Fibroblast of skin of back (primary cell): Measurements from ENCODE around the gene PTPRB.

Source experiments
- DNase-seq: peaks from one replicate; pipeline ENCODE4 v3.0.0-alpha.2; 2013

Gene PTPRB

DNA sequence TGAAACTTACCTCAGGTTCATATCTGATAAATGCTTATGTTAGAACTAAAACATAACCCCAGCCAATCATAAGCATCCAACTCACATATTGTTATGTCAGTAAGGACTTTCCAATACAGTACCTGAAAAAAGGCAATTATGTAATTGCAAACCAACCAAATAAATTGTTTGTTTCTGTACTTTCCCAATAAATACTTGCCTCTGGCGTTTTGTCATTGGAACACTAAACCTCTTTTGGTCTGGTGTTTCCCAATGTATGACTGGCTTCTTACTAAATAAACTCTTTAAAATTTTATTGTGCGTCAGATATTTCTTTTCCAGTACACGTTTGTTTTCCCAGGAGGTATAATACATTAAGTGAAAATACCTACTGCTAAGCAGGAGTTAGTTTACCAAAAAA is 6.7 kb upstream of the PTPRB start:
- no peak for DNase-seq

DNA sequence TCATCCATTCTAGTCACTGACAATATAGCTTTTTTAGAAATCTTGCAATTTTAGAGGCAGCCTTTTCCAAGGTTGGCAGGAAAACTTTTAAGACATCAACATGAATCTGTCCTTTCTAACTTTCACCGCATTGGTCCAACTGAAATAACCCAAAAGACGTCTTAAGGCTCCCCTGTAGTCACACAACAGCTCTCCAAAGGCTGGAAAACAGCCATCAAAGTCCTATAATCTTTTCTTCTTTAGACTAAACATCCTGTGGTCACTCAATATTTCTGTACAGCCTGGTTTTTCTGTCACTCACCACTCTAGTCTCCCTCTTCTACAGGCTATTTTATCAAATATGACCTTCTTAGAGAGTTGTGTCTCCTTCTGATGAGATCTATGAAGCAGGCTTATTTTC is 4.5 kb upstream of the PTPRB start:
- DNase-seq, result no peak

GRCh38 chr12:70640901-70641300 is 3.7 kb upstream of the PTPRB start:
- no peak for DNase-seq

- DNase-seq, result no peak
These were observed 2.3 kb upstream of the PTPRB start for GRCh38 chr12:70639535-70639934.

DNA sequence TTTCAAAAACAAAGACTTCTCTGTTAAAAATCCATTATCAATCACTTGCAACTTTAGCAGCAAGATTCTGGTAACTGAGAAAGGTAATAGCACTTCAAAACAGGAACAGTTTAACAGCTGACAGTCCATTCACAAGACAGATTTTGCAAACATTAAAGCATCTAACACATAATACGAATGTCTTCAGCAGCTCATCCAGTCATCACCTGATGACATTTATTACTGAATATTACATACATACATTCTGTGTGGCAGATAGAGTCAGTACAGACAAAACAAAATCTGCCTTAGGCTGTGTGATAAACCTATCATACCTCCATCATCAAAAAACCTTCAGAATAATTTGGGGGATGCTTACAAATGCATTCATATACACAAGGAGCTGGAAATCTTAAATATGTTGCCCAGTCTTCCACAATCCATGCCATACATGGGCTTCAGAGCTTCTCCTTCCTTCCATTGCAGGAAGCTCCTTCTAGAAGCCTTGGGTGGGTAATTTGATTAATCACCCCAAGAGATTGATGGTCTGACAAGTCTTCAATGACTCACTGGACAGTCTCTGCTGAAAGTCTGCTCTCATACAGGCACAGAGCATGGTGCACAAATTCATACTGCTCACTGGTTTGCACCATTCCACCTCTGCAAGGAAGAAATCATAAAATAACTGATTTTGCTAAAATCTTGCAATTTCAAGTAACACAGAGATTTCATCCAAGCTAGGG is 1.6 kb upstream of the PTPRB start:
- DNase-seq, result no peak

DNA sequence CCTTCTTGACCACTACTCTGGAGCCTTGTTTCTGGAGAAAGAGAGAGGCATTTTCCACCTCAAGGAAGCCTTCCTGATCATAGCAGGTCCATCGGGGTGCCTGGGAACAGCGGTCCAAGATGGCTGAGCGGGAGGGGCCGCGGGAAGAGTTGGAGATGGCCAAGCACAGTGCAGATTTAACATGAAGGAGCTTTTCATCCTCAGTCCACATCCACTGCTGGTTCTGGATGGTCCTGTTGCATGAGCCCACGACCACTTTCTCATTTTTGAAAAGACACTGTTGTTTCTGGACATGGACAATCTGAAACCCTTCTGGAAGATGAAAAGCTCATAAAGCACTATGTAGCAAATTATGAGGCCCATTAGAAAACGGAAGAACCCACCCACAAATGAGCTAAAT is 1.5 kb downstream of the PTPRB start:
- DNase-seq, result no peak

DNA sequence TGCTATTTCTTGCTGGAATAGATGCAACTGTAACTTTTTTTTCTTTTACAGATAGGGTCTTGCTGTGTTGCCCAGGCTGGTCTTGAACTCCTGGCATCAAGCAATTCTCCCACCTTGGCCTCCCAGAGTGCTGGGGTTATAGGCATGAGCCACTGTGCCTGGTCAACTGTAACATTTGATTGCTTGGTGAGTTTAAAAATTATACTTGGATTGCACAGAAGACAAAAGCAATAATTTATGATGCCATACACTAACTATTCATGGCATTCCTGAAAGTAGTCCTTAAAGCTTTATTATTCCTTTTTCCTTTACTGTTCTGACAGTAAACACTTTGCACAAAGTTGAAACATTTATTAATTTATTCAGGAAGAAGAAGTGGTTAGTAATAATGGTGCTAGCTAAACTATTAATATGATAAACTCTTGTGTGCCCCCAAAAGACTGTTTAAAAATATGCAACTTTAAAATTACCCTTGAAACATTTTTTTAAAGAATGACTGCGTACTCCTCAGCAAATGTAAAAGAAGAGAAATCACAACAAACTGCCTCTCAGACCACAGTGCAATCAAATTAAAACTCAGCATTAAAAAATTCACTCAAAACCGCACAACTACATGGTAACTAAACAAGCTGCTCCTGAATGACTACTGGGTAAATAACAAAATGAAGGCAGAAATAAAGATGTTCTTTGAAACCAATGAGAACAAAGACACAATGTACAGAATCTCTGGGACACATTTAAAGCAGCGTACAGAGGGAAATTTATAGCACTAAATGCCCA is 8.3 kb downstream of the PTPRB start:
- DNase-seq, result no peak

- DNase-seq, result no peak
These were observed 9.6 kb downstream of the PTPRB start for GRCh38 chr12:70627677-70628076.

GRCh38 chr12:70626180-70626579 is 11.0 kb downstream of the PTPRB start:
- DNase-seq, result no peak

DNA sequence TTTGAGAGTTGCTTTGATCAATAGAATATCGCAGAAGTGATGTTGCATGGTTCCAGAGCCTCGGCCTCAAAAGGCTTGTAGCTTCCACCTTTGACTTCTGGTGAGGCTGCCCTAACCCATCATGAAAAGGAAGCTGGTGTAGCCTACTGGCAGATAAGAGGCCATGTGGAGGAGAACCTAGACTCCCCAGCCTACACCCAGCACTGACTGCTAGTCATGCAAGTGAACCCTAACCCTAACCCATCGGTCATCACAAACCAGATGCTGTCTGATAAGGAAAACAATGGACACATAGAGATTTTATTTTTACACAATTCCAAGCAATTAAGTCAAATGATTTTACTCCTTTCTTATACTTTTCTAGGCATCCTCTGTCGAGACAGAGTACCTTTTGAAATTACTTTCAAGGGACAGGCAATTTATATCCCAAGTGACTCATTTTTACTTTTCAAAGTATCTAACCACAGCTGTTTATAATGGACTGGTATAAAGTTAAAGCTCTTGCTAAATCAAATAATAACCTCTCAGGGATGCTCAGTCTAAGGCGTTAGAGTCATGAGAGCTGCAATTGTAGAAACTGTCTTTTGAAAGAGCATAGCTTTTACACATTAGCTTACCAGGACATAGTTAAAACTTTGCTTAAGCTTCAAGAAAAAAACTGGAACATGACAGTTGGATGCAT is 17.6 kb downstream of the PTPRB start:
- DNase-seq, result no peak

DNA sequence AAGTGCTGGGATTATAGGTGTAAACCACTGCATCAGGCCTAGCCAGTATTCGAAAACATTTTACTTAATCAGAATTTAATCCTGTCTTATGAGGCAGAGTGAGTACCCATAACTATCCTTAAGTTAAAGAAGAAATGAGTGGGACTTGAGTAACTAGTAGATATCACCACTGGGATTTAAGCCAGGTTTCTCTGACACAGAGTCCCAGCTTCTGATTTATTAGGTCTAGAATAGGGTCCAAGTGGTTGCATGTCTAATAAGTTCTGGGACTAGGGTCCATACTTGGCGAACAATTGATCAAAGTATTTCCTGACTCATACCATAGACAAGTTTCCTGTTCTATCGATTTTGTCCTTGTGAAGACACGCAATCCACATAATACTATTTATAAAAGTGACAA is 18.9 kb downstream of the PTPRB start:
- DNase-seq, result no peak

DNA sequence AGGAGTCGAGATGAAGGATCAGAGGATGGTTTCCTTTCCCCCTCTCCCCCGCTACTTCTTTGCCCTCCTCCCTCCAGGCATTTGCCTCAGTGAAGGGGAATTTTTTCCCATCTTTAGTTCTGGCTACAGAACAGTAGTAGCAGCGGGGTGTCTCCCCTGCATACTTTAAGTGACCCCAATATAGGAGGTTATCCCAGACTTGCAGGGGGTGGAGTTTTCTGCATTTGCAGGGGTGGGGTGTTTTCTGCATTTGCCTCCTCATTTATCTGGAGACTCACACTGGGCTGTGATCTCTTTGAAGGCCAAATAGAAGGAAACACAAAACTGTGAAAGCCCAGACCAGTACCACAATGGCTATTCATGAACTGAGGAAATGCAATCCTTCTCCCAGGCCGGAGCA is 19.8 kb downstream of the PTPRB start:
- DNase-seq, result no peak

- no peak for DNase-seq
These were observed 21.9 kb downstream of the PTPRB start for GRCh38 chr12:70615174-70615866.

GRCh38 chr12:70609739-70610491 is 27.3 kb downstream of the PTPRB start:
- peak; percentile 36 for DNase-seq

DNA sequence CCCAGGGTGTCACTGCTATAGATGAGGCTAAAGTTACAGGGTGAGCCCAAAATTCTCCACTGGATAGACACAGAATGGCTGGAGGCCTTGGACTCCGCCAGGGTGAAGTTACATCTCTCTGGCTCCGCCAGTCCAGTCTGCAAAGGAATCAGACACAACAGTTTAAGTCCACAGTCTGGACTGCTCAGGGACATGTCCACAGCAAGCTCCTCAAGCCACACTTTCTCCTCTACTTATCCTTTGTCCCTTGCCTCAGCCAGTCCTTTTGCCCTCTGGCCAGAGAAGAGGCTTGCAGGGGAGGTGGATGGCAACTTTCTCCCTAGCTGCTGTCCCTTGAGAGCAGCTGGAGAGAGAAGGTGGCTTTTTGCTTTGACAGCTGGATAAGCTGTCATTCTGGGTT is 28.0 kb downstream of the PTPRB start:
- no peak for DNase-seq

- DNase-seq, result no peak
These were observed 29.0 kb downstream of the PTPRB start for GRCh38 chr12:70608184-70608583.

DNA sequence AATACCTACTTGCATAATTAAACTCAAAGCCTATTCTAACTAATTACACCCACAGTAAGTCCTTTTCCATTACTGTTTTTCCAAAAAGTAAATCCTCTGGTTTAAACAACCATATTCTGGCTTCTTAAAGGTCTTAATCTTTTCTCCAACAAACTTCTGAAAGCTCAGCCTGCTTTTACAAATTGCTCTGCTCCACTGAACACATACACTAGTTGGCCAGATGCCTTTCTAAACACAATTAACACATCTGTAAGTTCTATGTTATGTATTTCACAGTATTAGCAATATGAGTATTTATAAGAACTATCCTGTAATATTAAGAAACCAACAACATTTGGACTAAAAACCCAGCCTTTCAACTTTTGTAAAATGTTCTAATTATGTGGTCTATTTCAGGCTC is 30.1 kb downstream of the PTPRB start:
- DNase-seq, result no peak

- DNase-seq, result no peak
These were observed 31.3 kb downstream of the PTPRB start for GRCh38 chr12:70605976-70606375.

- no peak for DNase-seq
These were observed 32.6 kb downstream of the PTPRB start for GRCh38 chr12:70604662-70605061.

GRCh38 chr12:70603044-70603443 is 34.2 kb downstream of the PTPRB start:
- DNase-seq, result no peak

DNA sequence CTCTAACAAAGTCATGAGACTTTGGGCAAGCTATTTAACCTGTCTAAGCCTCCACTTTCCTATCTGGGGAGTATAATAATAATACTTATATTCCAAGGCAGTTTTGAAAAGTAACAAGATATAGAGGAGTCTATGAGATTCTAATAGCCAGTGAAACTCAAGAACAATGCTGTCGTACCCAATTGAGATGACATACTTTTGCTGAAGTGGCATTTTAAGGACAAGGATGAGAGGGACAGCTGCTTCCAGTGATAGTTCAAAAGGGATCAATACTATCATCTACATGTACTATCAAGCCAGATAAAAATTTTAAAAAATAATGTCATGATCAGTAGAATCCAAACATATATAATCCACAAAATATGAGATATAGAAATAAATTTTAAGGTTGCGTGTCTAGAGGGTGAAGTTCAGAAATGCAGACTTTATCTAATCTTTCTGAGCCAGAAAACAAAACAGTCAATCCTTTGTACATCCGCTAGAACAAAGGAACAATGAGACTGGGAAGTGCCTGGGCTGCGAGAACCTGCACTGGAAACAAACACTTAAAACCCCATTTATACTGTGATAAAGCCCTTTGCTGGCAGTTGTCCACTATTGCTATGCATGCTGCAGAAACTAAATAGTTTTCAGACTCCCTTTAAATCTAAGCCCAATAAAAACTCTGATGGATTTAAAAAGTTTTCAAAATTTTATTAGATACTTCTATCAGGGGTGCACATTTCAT is 38.6 kb downstream of the PTPRB start:
- no peak for DNase-seq

- no peak for DNase-seq
These were observed 44.6 kb downstream of the PTPRB start for GRCh38 chr12:70592664-70593063.
